Right cardiac atrium (tissue), 5 donors: ENCODE measurements around the gene MAPKAP1. TPM values are rescaled to one million over a fixed set of nuclear protein-coding genes. Genes with fewer than 3 reads are reported as not detected.
A peak's percentile ranks its signal among the peaks of the same experiment; 100 is the strongest.
"Not testable (repeated sequence)": the region's sequence is repeated elsewhere in the genome, so short reads cannot be mapped to it uniquely, and the experiment has no call there.

Experiments
- ATAC-seq, 2 donors: fragments of 200-7000 bp; cut with Tn5 transposase; one replicate each; pipeline versions ENCODE4 v1.8.0 to v1.9.1; 2020; ENCODE audit warnings: moderate library complexity in 2 of 2, mild to moderate bottlenecking in 1 of 2
- DNase-seq, 3 donors: peaks; one replicate each; pipeline ENCODE4 v3.0.0-alpha.2; 2020
- H3K27ac ChIP-seq: one replicate; pipeline ENCODE4 v1.5.1; 2013; ENCODE audit warnings: mild to moderate bottlenecking, low read length, control low read depth, moderate library complexity
- H3K27me3 ChIP-seq: one replicate; pipeline ENCODE4 v1.6.1; 2013; ENCODE audit not compliant: control insufficient read depth, insufficient read depth
- H3K4me1 ChIP-seq: one replicate; pipeline ENCODE4 v1.6.1; 2013; ENCODE audit warnings: low read length; ENCODE audit not compliant: control insufficient read depth, insufficient read depth
- H3K4me3 ChIP-seq: one replicate; pipeline ENCODE4 v1.5.1; 2013; ENCODE audit warnings: low read length, control low read depth
- H3K9me3 ChIP-seq: one replicate; pipeline ENCODE4 v1.6.1; 2013; ENCODE audit warnings: low read length; ENCODE audit not compliant: control insufficient read depth
- WGBS: extraction: QIAGEN DNeasy Blood & Tissue Kit; methylation state at CpG from one replicate; pipeline ENCODE4 v1.1.7; 2013; 5-methylcytosine and 5-hydroxymethylcytosine counted together
- intact Hi-C, 4 donors: fragments of 100-400 bp; cut with DNase I; formaldehyde crosslinking; loops; one replicate each; pipeline versions ENCODE4 v1.11.0 to v1.14.0; 2022 to 2023
- polyA plus RNA-seq: library from polyadenylated mRNA; stranded (reverse); fragments of 200-250 nt; gene quantifications from one replicate; pipeline ENCODE4 v1.2.3, GENCODE V29; 2013
- total RNA-seq, 4 donors: library from RNA; stranded (reverse); fragmentation: NEBNext Ultra II Directional; extraction: Animal tissue kit (Norgen Biotek cat#: 25700); gene quantifications; one replicate each; pipeline ENCODE4 v1.2.1, GENCODE V29; 2021
- donor health status: healthy with polysubstance abuse.
- donor health status: DM: no; HTN: yes; CAD: no.
- donor health status: DM: no; HTN: no; CAD: no.
- donor health status: DM: no; HTN: yes; CAD: no; lungs with severe emphysema.
- donor health status: DM: yes; HTN: yes; CAD: no.

MAPKAP1 gene
- total and polyA plus RNA-seq, 5 donors: 97.1 to 116 (median 108) TPM

DNA sequence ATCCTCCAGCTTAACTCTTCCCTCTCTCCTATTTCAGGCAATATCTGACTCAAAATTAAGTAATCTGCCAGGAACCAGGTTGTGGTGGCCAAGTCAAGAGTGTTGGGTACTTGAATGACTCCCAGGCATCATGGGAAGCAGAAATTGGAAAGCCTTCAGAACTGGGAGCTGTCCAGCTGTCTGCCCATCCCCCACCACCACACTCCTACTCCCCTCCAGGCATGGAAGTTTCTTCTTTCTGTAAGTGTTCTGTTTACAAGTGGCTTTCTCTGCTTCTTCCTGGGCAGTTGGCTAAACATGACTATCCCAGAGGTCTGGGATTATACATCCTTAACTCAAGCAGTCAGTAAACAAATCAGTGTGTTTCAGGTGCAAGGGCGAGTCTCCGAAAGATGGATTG lies 25.6 kb upstream of the MAPKAP1 start:
- WGBS: 96% methylated on average over 2 of the region's 2 CpGs
- Histone ChIP-seq H3K9me3 (no peaks in the 10 kb centered on the region), H3K27me3 (no peaks in the 10 kb centered on the region), H3K4me3 (no peak overlapping the region), H3K27ac (no peak overlapping the region), H3K4me1 (no peaks in the 10 kb centered on the region)
- no peak for ATAC-seq
- no peak for DNase-seq
- intact Hi-C loops: no loop called here

DNA sequence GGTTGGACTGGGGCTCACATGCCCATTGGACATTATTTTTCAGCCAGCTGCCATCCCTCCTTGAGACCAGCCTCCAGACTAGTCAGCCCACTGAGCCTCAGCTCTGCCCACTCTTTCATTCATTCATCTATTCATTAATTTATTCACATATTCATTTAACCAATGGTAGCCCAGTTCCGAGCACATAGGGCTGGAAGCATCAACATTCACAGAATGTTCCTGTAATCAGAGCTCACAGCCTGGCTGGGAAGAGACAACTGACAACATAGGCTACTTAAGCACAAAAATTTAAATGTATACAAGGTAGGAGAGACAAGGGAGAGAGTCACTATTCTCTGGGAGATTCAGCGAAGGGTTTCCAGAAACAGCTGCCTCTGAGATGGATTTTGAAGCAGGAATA lies 23.2 kb upstream of the MAPKAP1 start:
- intact Hi-C loops: no loop called here
- ATAC-seq (no peak), DNase-seq (no peak)
- Histone ChIP-seq H3K27me3 (no peaks in the 10 kb centered on the region), H3K4me1 (no peaks in the 10 kb centered on the region), H3K9me3 (no peaks in the 10 kb centered on the region), H3K27ac (no peak overlapping the region), H3K4me3 (no peak overlapping the region)
- 85% methylated on average over 2 of the region's 2 CpGs for WGBS

DNA sequence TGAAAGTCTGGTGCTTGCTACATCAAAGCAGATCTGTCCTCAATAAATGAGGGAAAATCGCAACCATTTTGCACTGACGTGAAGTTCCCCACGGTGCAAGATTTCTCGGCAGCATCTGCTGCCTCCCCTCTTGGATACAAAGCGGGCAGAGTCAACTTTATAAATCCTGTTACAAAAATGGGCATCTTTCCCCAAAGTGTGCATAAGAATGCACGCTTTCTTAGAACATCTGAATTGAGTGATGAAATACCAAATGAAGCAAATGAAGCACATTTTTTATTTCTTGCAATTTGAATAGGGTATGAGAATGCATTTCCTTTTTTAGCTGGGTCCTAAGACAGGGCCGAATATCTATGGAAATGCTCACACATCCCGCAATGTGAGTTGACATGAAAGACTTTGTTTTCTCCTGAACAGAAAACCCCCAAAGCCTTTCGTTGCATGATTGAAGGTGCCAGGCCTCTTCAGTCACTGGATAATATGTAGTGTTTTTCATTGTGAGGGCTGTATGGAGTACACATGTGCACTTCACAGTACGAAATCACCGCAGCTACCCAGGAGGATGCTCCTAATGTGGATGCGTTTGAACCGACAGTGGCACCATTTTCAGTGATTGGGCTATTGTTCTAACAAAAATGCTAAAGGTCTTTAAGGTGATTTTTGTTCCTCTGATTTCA lies 19.6 kb upstream of the MAPKAP1 start:
- H3K27me3 ChIP-seq: no peaks in the 10 kb centered on the region
- no peak overlapping the region for H3K27ac ChIP-seq
- no peaks in the 10 kb centered on the region for H3K4me1 ChIP-seq
- 87% methylated on average over 13 of the region's 13 CpGs for WGBS
- H3K9me3 ChIP-seq: no peaks in the 10 kb centered on the region
- no peak for DNase-seq
- no peak overlapping the region for H3K4me3 ChIP-seq
- intact Hi-C loops: no loop called here
- no peak for ATAC-seq

DNA sequence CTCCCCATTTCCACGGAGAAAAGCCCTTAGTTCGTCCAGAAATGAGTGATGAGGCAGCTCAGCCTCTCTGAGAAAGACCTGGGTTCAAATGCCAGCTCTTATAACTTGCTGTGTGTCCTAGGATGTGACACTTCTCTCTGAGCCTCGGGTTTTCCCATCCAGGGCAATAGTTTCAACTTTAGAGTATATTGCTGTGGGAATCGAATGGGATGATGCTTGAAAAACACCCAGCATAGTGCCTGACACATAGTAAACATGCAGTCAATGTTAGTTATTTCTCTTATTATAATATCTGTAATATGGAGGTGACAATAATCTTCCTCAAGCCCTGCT lies 430 bp upstream of the MAPKAP1 start:
- no peak for ATAC-seq
- intact Hi-C loops: no loop called here

DNA sequence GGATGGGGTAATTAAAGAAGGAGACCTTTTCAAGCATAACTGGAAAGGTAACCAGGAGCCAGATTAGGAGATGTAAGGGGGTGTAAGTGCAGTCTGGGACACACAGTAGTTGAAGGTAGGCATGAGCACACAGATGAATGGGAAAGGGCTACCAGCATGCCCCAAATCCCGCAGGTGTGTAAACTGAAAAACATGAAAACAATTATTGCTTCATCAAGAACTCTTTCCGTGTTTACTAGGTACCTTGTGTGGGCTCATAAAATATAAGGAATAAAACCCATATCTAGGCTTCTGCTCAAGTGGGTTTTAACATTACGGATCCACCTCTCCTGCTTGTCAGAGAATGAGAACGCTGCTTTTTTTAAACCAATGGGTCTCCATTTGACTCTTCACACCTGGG lies 1.1 kb downstream of the MAPKAP1 start:
- H3K27ac ChIP-seq: no peak overlapping the region
- H3K4me1 ChIP-seq: no peaks in the 10 kb centered on the region
- 86% methylated on average over 4 of the region's 4 CpGs for WGBS
- peak overlapping the region; percentile 94 for H3K4me3 ChIP-seq
- DNase-seq: no peak
- intact Hi-C loops: no loop called here
- no peaks in the 10 kb centered on the region for H3K9me3 ChIP-seq
- no peak for ATAC-seq
- H3K27me3 ChIP-seq: no peaks in the 10 kb centered on the region

More for the DNA sequence above, 430 bp upstream of the MAPKAP1 start:
- WGBS: 31% methylated on average over 4 of the region's 4 CpGs
- H3K9me3 ChIP-seq: no peaks in the 10 kb centered on the region
- no peaks in the 10 kb centered on the region for H3K4me1 ChIP-seq
- peak overlapping the region; percentile 71 for H3K27ac ChIP-seq
- DNase-seq: no peak
- no peaks in the 10 kb centered on the region for H3K27me3 ChIP-seq
- peak overlapping the region; percentile 94 for H3K4me3 ChIP-seq

DNA sequence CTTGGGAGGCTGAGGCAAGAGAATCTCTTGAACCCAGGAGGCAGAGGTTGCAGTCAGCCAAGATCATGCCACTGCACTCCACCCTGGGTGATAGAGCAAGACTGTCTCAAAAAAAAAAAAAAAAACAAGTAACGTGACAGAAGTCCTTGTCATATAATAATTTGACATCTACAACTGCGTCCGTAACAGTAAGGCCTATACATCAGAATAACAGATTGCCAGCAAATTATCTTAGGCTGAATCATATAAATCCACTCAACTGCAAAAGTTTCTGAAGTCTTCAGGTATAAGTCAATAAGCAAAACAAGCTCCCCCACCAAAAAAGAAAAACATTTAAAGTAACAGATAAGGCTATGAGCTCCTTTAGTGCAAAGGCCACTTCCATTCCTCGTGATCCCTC lies 3.3 kb downstream of the MAPKAP1 start:
- no peak overlapping the region for H3K27ac ChIP-seq
- intact Hi-C loops: no loop called here
- no peaks in the 10 kb centered on the region for H3K9me3 ChIP-seq
- DNase-seq (no peak), ATAC-seq (no peak)
- H3K4me1 ChIP-seq: no peaks in the 10 kb centered on the region
- 78% methylated on average over 4 of the region's 4 CpGs for WGBS
- no peak overlapping the region for H3K4me3 ChIP-seq
- H3K27me3 ChIP-seq: no peaks in the 10 kb centered on the region

DNA sequence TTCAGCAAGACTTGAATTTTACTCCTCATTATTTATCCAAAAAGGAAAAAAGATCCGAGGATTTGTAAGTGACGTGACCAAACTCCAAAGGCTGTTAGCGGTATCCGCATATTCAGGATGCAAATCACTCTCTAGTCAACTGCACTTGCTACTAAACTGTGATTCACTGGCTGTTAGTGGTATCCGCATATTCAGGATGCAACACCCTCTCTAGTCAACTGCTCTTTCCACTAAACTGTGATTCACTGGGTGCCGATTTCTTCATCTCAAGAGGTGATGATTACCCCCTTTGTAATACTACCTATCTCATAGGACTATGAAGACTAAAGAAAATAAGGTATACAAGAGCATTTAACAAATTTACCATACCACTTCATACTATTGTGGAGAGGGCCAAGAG lies 5.7 kb downstream of the MAPKAP1 start:
- H3K9me3 ChIP-seq: no peaks in the 10 kb centered on the region
- DNase-seq: no peak
- no peak overlapping the region for H3K4me3 ChIP-seq
- H3K27me3 ChIP-seq: no peaks in the 10 kb centered on the region
- intact Hi-C loops: no loop called here
- H3K4me1 ChIP-seq: no peaks in the 10 kb centered on the region
- 89% methylated on average over 6 of the region's 6 CpGs for WGBS
- no peak overlapping the region for H3K27ac ChIP-seq
- no peak for ATAC-seq

DNA sequence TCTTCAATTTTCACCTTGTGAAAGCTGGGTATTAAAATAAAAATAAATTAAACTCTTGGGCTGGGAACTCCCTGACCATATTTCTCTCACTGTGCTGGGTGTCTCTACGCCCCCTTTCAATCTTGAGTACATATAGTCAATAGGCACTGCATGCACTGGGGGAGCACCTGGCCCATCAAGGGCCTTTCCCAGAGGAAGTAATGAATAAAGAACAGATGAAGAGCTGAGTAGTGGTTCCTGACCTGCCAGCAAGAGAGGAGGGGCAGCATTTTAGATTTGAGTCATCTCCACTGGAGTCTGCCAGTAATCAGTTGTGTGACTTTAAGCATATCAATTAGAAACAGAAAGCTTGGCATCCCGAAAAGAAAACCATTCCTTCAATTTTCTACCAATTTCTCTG lies 6.2 kb downstream of the MAPKAP1 start:
- intact Hi-C loops: no loop called here
- Histone ChIP-seq H3K4me3 (no peak overlapping the region), H3K27ac (no peak overlapping the region), H3K9me3 (no peaks in the 10 kb centered on the region), H3K27me3 (no peaks in the 10 kb centered on the region), H3K4me1 (no peaks in the 10 kb centered on the region)
- WGBS: 91% methylated on average over 2 of the region's 2 CpGs
- DNase-seq: no peak
- no peak for ATAC-seq

DNA sequence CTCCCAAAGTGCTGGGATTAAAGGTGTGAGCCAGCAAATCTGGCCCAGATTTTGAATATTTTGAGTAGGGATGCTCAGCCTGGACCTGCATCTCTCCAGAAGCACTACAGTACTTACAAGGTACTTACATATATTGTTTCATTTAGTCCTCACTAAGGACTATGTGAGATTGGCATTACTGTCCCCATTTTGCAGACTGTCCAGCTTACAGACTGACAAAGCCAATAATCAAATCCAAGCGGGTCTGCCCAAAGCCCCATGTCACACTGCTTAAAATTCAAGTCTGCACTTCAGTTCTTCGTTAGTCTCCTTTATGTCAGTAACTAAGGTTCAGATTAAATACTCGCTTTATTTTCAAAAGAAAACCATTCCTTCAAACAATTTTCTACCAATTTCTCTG lies 7.1 kb downstream of the MAPKAP1 start:
- H3K4me1 ChIP-seq: no peaks in the 10 kb centered on the region
- no peak overlapping the region for H3K4me3 ChIP-seq
- H3K27ac ChIP-seq: no peak overlapping the region
- DNase-seq (no peak), ATAC-seq (no peak)
- no peaks in the 10 kb centered on the region for H3K27me3 ChIP-seq
- H3K9me3 ChIP-seq: no peaks in the 10 kb centered on the region
- intact Hi-C loops: no loop called here
- 97% methylated on average over 3 of the region's 3 CpGs for WGBS

DNA sequence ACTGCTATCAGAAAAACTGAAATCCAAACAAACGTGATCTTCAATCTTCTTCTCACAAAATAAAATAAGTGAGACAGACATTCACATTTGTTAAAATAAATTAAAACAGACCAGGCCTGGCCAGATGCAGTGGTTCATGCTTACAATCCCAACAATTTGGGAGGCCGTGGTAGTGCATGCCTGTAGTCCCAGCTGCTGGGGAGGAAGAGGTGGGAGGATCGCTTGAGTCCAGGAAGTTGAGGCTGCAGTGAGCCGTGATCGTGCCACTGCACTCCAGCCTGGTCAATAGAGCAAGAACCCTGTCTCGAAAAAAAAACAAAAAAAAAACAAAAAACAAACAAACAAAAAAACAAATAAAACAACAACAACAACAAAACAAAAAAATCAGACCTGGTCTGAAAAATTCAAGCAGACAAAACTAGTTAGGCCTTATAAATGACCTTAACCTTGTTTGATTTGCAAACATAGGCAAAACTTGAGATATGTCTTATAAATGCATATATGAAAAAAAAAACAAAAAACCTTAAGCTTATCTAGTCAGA lies 10.8 kb downstream of the MAPKAP1 start:
- ATAC-seq (no peak), DNase-seq (no peak)
- 54% methylated on average over 6 of the region's 6 CpGs for WGBS
- Histone ChIP-seq H3K4me3 (no peak overlapping the region), H3K9me3 (no peaks in the 10 kb centered on the region), H3K27ac (no peak overlapping the region), H3K27me3 (no peaks in the 10 kb centered on the region), H3K4me1 (no peaks in the 10 kb centered on the region)
- intact Hi-C loops: no loop called here

DNA sequence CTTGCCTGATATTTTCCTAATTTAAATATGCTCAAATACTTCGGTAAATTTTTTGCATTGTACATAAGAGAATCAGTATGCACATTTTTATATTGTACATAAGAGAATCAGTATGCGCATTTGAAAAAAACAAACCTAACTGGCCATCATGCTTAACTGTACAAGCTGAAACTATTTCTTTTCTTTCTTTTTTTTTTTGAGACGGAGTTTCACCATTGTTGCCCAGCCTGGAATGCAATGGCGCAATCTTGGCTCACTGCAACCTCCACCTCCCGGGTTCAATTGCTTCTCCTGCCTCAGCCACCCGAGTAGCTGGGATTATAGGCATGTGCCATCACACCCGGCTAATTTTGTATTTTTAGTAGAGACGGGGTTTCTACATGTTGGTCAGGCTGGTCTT lies 11.5 kb downstream of the MAPKAP1 start:
- intact Hi-C loops, H3K27me3 ChIP-seq, H3K4me1 ChIP-seq, H3K4me3 ChIP-seq, H3K9me3 ChIP-seq, ATAC-seq, H3K27ac ChIP-seq, DNase-seq: not testable (repeated sequence)
- 82% methylated on average over 8 of the region's 8 CpGs for WGBS

DNA sequence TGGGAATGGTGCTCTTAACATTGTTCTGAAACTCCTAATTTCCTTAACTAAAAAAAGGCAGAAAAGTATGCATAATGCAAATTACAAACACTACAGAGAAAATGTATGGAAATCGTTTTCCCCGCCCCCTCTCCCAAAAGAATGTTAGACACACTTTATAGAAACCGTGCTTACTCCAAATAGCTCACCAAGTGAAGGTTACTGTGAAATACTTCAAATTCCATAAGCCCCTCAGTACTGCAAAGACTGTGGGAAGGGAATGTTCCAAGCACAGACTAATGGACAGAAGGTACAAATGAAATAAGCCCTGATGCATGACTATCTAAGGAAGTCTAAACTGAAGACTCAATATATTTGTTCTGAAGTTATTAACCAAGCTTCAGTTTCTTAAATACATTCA lies 12.5 kb downstream of the MAPKAP1 start:
- DNase-seq: no peak
- intact Hi-C loops: no loop called here

More for the DNA sequence above, 12.5 kb downstream of the MAPKAP1 start:
- Histone ChIP-seq H3K9me3 (no peaks in the 10 kb centered on the region), H3K27me3 (no peaks in the 10 kb centered on the region), H3K27ac (no peak overlapping the region), H3K4me1 (no peaks in the 10 kb centered on the region), H3K4me3 (no peak overlapping the region)
- no peak for ATAC-seq
- 60% methylated on average over 3 of the region's 3 CpGs for WGBS
